ENCODE data around the gene AACS. TPM values are rescaled to one million over a fixed set of nuclear protein-coding genes. Genes with fewer than 3 reads are reported as not detected.
"Not testable (repeated sequence)": the region's sequence is repeated elsewhere in the genome, so short reads cannot be mapped to it uniquely, and the experiment has no call there.

AACS gene
- total RNA-seq, 6 experiments from 2014 or later = 3.2 to 11.3 (median 4.8) TPM

DNA sequence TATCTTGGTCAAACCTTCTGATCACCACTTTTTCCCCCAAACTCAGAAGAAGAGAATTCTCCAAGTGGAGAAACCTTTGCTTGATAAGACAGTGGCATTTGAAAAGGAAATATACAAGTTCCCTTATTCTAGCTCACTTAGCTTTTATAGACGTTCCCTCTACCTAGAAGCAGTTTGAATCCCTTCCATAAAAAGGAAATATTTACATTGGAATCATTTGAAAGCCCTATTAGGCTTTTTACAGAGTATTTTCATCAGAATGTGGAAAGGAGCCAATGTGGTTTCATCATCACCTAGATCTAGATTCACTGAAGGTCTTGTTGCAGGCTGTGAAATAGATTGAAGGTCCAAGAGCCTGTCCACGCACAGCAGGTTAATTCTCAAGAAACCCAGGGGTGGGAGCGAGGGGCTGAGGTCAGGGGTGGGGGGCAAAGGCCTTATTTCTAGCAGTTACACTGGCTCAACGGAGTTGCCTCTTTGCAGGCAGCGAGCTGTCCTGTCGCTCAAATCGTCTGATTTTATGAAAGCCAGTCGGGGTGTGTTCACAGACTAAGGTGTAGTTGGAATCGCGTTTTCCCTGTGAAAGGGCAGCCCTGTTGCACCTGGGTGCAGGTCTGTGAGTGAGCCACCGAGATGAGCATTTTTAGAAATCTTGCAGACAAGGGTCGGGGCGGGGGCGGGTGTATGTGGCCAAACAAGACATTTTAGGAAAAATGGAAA is 45.6 kb downstream of the AACS start:
- intact Hi-C loops (cut with DNase I) = no loop called here
- TF ChIP-seq, protein P1, sequence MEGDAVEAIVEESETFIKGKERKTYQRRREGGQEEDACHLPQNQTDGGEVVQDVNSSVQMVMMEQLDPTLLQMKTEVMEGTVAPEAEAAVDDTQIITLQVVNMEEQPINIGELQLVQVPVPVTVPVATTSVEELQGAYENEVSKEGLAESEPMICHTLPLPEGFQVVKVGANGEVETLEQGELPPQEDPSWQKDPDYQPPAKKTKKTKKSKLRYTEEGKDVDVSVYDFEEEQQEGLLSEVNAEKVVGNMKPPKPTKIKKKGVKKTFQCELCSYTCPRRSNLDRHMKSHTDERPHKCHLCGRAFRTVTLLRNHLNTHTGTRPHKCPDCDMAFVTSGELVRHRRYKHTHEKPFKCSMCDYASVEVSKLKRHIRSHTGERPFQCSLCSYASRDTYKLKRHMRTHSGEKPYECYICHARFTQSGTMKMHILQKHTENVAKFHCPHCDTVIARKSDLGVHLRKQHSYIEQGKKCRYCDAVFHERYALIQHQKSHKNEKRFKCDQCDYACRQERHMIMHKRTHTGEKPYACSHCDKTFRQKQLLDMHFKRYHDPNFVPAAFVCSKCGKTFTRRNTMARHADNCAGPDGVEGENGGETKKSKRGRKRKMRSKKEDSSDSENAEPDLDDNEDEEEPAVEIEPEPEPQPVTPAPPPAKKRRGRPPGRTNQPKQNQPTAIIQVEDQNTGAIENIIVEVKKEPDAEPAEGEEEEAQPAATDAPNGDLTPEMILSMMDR (IDR thresholded peaks at IDR 0.05) = no peak
- TF ChIP-seq POLR2A (IDR thresholded peaks at IDR 0.05) = no peak
- H3K4me3 ChIP-seq = no peak overlapping the region
- DNase-seq (no peak), ATAC-seq (peak; percentile 69 to 90 (median 80))
- H3K27me3 ChIP-seq = no peaks in the 10 kb centered on the region
- H3K36me3 ChIP-seq = peaks cover 0 to 2% (median 0%) of the 10 kb centered on the region in 4 donors
- peaks cover 0 to 3% (median 2%) of the 10 kb centered on the region in 4 donors for H3K4me1 ChIP-seq
- H3K27ac ChIP-seq = no peak overlapping the region
- no peaks in the 10 kb centered on the region for H3K9me3 ChIP-seq
- whole genome bisulfite sequencing (ENCODE audit: insufficient coverage, low coverage, low lambda C conversion rate, missing lambda C conversion rate) = 72% methylated on average over 12 of the region's 14 CpGs

DNA sequence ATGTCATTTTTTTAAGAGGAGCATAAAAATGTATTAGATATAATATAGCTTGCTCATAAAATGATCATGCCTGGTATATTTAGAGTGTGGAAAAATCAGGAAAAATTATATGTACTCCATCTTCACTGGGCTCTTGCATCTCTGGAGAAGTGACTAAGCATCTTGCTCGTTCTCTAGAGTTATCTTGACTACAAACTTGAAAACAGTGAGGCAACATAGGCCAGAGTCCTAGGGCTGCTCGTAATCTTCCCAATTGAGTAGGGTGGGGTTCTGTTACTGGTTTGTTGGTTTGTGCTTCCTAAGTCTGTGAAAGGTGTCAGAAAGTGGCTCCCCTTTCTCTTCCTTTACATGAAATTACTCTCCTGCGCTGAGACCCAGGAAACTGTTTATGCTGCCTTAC is 46.2 kb downstream of the AACS start:
- intact Hi-C loops (cut with DNase I) = no loop called here
- Histone ChIP-seq H3K4me1 (peaks cover 0 to 3% (median 2%) of the 10 kb centered on the region in 4 donors), H3K27me3 (no peaks in the 10 kb centered on the region), H3K9me3 (no peaks in the 10 kb centered on the region), H3K27ac (no peak overlapping the region), H3K36me3 (peaks cover 0 to 2% (median 0%) of the 10 kb centered on the region in 4 donors), H3K4me3 (no peak overlapping the region)
- ATAC-seq (no peak), DNase-seq (no peak)
- no peak for TF ChIP-seq POLR2A (IDR thresholded peaks at IDR 0.05)
- TF ChIP-seq, protein P1 (IDR thresholded peaks at IDR 0.05) = no peak
- WGBS (ENCODE audit: insufficient coverage, low coverage, low lambda C conversion rate, missing lambda C conversion rate) = 76% methylated on average over 3 of the region's 3 CpGs

DNA sequence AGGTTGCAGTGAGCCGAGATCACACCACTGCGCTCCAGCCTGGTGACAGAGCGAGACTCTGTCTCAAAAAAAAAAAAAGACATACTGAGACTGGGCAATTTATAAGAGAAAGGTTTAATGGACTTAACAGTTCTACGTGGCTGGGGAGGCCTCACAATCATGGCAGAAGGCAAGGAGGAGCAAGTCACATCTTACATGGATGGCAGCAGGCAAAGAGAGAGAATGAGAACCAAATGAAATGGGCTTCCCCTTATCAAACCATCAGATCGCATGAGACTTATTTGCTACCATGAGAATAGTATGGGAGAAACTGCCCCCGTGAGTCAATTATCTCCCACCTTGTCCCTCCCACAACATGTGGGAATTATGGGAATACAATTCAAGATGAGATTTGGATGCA is 47.4 kb downstream of the AACS start:
- DNase-seq; H3K4me1 ChIP-seq; H3K9me3 ChIP-seq; H3K36me3 ChIP-seq; H3K27ac ChIP-seq; H3K27me3 ChIP-seq; intact Hi-C loops (cut with DNase I); H3K4me3 ChIP-seq; ATAC-seq: not testable (repeated sequence)
- WGBS (ENCODE audit: insufficient coverage, low coverage, low lambda C conversion rate, missing lambda C conversion rate) = 84% methylated on average over 3 of the region's 6 CpGs

GRCh38 chr12:125113263-125113662 is 48.0 kb downstream of the AACS start:
- WGBS (ENCODE audit: insufficient coverage, low coverage, low lambda C conversion rate, missing lambda C conversion rate) = 96% methylated on average over 7 of the region's 8 CpGs
- no peak for DNase-seq

DNA sequence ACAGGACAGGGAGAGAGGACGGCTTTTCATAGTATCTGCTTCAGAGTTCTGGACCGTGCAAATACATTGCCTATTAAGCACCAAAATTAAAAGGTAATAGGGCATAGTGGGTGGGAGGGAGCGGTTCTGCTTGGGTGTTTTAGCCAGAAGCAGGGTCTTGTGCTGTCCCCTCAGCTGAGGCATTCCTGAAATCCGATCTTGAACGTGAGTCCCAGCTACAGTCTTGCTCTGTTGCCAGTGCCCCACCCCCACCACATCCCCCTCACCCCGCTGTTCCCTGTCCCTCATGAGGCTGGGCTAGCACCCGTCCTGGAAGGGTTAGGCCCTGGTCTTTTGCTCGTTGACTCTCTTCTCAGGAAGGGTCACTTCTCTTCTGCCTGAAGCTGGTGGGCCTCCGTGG is 48.6 kb downstream of the AACS start:
- Histone ChIP-seq H3K27me3 (no peaks in the 10 kb centered on the region), H3K36me3 (peaks cover 0 to 2% (median 0%) of the 10 kb centered on the region in 4 donors), H3K27ac (no peak overlapping the region), H3K9me3 (no peaks in the 10 kb centered on the region), H3K4me3 (no peak overlapping the region), H3K4me1 (peaks cover 0 to 3% (median 2%) of the 10 kb centered on the region in 4 donors)
- intact Hi-C loops (cut with DNase I) = no loop called here
- DNase-seq (no peak), ATAC-seq (no peak)
- 81% methylated on average over 3 of the region's 9 CpGs for WGBS (ENCODE audit: insufficient coverage, low coverage, low lambda C conversion rate, missing lambda C conversion rate)
- TF ChIP-seq, protein P1 (IDR thresholded peaks at IDR 0.05) = no peak
- no peak for TF ChIP-seq POLR2A (IDR thresholded peaks at IDR 0.05)

More at GRCh38 chr12:125113263-125113662, 48.0 kb downstream of the AACS start:
- no peak for TF ChIP-seq POLR2A (IDR thresholded peaks at IDR 0.05)
- TF ChIP-seq, protein P1 (IDR thresholded peaks at IDR 0.05) = no peak
- Histone ChIP-seq H3K27me3 (no peaks in the 10 kb centered on the region), H3K4me3 (no peak overlapping the region), H3K9me3 (no peaks in the 10 kb centered on the region), H3K4me1 (peaks cover 0 to 3% (median 2%) of the 10 kb centered on the region in 4 donors), H3K27ac (no peak overlapping the region), H3K36me3 (peaks cover 0 to 2% (median 0%) of the 10 kb centered on the region in 4 donors)
- intact Hi-C loops (cut with DNase I) = no loop called here
- ATAC-seq = no peak

Measured in right lobe of liver (tissue), 6 donors.